Bone marrow (tissue), 2 donors: Measurements from ENCODE around the gene GARRE1.

Experiments used
- DNase-seq, 2 donors: peaks; one replicate each; lab custom pipeline; 2025; lab: John Stamatoyannopoulos, UW

Gene GARRE1

DNA sequence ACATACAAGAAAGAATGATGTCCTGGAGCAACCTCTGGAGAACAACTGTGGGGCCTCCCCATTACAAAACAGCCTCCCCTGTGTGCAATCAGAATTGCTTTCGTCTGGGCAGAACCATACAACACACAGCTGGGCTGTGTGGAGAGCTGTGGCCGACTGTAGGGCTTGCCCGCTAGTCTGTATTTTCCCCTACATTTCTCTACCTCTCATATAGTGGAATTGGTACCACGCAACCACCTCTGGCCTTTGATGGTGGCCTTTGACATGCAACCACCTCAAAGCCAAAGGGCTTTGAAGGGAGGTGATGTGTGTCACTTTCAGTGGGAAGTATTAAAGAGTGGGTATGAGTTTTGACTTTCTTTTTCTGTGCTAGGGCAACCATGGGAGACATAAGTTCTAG lies 34.0 kb downstream of the GARRE1 start:
- DNase-seq, result no peak

GRCh38 chr19:34291235-34291634 lies 36.9 kb downstream of the GARRE1 start:
- DNase-seq, result no peak

GRCh38 chr19:34295103-34295502 lies 40.7 kb downstream of the GARRE1 start:
- DNase-seq, result no peak

GRCh38 chr19:34298891-34299520 lies 44.7 kb downstream of the GARRE1 start:
- no peak for DNase-seq

DNA sequence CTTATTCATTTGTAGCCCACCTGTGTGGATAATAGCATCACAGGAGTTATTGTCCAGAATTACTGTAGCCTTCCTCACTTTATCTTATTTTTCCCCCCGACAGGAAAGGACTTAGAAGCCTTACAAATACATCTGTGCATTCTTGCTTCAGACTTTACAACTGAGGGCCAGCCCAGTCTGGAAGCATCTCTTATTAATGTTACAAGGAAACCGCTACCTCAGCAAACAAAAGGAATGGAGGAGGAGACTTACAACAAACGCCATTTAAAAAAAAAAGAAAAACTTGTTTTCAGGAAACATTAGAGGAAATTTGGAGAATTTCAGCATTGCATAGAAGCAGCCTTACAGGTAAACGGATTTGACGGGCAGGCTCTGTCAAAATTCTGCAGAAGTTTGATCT lies 45.2 kb downstream of the GARRE1 start:
- DNase-seq, result no peak

GRCh38 chr19:34300380-34300779 lies 46.0 kb downstream of the GARRE1 start:
- no peak for DNase-seq

- DNase-seq, result no peak
These were observed 46.6 kb downstream of the GARRE1 start for GRCh38 chr19:34300962-34301361.
